Kidney (tissue), 14 donors: ENCODE results near the gene EDAR. TPM values are rescaled to one million over a fixed set of nuclear protein-coding genes. Genes with fewer than 3 reads are reported as not detected.

Experiments
- DNase-seq, 5 donors: peaks; one replicate each; pipeline ENCODE4 v3.0.0-alpha.2; 2013 to 2020
- FAIRE-seq: peaks from 2 replicates; lab custom pipeline; 2012; peaks lifted over from hg19 to GRCh38; lab: Jason Lieb, UNC
- H3K27ac ChIP-seq, 2 donors: one replicate each; pipeline ENCODE4 v1.7.0; 2013; ENCODE audit warnings: low read depth in 2 of 2, low read length in 2 of 2, inconsistent platforms in 1 of 2
- H3K27me3 ChIP-seq: one replicate; pipeline ENCODE4 v1.7.1; 2013; ENCODE audit warnings: low read length, inconsistent platforms; ENCODE audit not compliant: control insufficient read depth, insufficient read depth
- H3K36me3 ChIP-seq, 3 donors: one replicate each; pipeline versions ENCODE4 v1.7.0 to v1.7.1; 2013; ENCODE audit warnings: low read length in 3 of 3, control low read depth in 1 of 3, inconsistent platforms in 1 of 3; ENCODE audit not compliant: insufficient read depth in 3 of 3, control insufficient read depth in 2 of 3
- H3K4me1 ChIP-seq, 3 donors: one replicate each; pipeline versions ENCODE4 v1.7.0 to v1.7.1; 2013; ENCODE audit warnings: low read length in 3 of 3, inconsistent platforms in 1 of 3, low read depth in 1 of 3; ENCODE audit not compliant: control insufficient read depth in 2 of 3, insufficient read depth in 2 of 3
- H3K4me3 ChIP-seq, 3 donors: one replicate each; pipeline versions ENCODE4 v1.7.0 to v1.8.1; 2013; ENCODE audit warnings: low read length in 3 of 3, control low read depth in 1 of 3, inconsistent platforms in 1 of 3
- H3K9ac ChIP-seq, 3 donors: one replicate each; pipeline versions ENCODE4 v1.7.0 to v1.7.1; 2013; ENCODE audit warnings: low read length in 3 of 3, control low read depth in 1 of 3, inconsistent platforms in 1 of 3
- H3K9me3 ChIP-seq, 3 donors: one replicate each; pipeline versions ENCODE4 v1.7.0 to v1.7.1; 2013; ENCODE audit warnings: low read length in 3 of 3, control low read depth in 1 of 3, inconsistent platforms in 1 of 3; ENCODE audit not compliant: control insufficient read depth in 2 of 3, insufficient read depth in 1 of 3
- intact Hi-C: fragments of 100-400 bp; cut with DNase I; formaldehyde crosslinking; loops from one replicate; pipeline ENCODE4 v1.11.1; 2022
- polyA plus RNA-seq: library from polyadenylated mRNA; stranded (reverse); fragments of 350-450 nt; fragmentation: Illumina TruSeq; extraction: RNeasy Lipid Tissue Mini Kit (QIAGEN cat#74804); gene quantifications from one replicate; pipeline ENCODE4 v1.2.3, GENCODE V29; 2014; ENCODE audit warnings: low read depth, low replicate concordance; ENCODE audit not compliant: insufficient read depth
- total RNA-seq: library from RNA; stranded (reverse); fragmentation: NEBNext Ultra II Directional; extraction: Animal tissue kit (Norgen Biotek cat#: 25700); gene quantifications from one replicate; pipeline ENCODE4 v1.2.1, GENCODE V29; 2021
- TF ChIP-seq, protein P1 (sequence below): IDR thresholded peaks from 3 replicates; pipeline ENCODE4 v1.5.1; 2012; ENCODE audit warnings: mild to moderate bottlenecking, moderate library complexity, borderline replicate concordance; ENCODE audit not compliant: insufficient read depth; ENCODE audit errors: extremely low read depth
- donor health status: control.
- donor health status: control.
- donor health status: control.
- donor health status: control.
- donor health status: control.
- donor health status: DM: yes; HTN: yes; CAD: no.
- donor health status: Normal renal cell carcinoma (clear cell type).

Gene EDAR
- total and polyA plus RNA-seq, 2 donors from 2014 or later, result 0.17 to 3.1 TPM

DNA sequence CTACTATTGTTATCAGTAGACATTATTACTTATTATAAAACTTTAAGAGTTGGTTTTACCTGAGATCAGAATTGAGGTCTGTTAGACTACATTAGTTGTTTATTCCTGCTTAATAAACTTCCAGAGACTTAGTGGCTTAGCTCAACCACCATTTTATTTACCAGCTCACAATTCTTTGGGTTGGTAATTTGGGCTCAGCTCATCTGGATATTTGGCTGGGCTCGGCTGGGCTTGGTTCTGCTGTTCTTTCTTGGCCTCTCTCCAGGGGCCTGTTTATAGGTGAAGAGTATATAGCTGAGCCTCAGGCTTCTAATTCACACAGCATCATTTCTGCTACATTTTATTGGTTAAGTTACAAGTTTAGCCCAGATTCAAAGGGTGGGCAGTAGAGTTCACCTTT lies 134.5 kb downstream of the EDAR start:
- Histone ChIP-seq H3K9me3 (no peaks in the 10 kb centered on the region), H3K4me1 (no peaks in the 10 kb centered on the region), H3K27me3 (no peaks in the 10 kb centered on the region), H3K4me3 (no peak overlapping the region), H3K27ac (no peak overlapping the region), H3K9ac (no peak overlapping the region), H3K36me3 (no peaks in the 10 kb centered on the region)
- TF ChIP-seq, protein P1, sequence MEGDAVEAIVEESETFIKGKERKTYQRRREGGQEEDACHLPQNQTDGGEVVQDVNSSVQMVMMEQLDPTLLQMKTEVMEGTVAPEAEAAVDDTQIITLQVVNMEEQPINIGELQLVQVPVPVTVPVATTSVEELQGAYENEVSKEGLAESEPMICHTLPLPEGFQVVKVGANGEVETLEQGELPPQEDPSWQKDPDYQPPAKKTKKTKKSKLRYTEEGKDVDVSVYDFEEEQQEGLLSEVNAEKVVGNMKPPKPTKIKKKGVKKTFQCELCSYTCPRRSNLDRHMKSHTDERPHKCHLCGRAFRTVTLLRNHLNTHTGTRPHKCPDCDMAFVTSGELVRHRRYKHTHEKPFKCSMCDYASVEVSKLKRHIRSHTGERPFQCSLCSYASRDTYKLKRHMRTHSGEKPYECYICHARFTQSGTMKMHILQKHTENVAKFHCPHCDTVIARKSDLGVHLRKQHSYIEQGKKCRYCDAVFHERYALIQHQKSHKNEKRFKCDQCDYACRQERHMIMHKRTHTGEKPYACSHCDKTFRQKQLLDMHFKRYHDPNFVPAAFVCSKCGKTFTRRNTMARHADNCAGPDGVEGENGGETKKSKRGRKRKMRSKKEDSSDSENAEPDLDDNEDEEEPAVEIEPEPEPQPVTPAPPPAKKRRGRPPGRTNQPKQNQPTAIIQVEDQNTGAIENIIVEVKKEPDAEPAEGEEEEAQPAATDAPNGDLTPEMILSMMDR, result no peak
- intact Hi-C loops, result no loop called here
- FAIRE-seq (no peak), DNase-seq (no peak)

DNA sequence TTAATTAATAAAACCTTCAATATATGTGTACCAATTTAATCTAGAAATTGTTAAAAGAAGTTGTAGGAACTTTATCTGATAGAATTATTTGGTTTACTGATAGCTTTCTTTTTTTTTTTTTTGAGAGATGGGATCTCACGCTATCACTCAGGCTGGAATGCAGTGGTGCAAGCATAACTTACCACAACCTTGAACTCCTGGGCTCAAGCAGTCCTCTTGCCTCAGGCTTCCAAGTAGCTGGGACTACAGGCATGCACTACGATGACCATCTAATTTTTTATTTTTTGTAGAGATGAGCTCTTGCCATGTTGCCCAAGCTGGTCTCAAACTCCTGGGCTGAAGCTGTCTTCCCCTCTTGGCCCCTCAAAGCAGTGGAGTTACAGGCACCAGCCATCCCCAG lies 135.6 kb downstream of the EDAR start:
- DNase-seq (no peak), FAIRE-seq (no peak)
- H3K4me1 ChIP-seq, result no peaks in the 10 kb centered on the region
- no peak overlapping the region for H3K27ac ChIP-seq
- no peaks in the 10 kb centered on the region for H3K27me3 ChIP-seq
- TF ChIP-seq, protein P1, result no peak
- intact Hi-C loops, result no loop called here
- H3K4me3 ChIP-seq, result no peak overlapping the region
- H3K9ac ChIP-seq, result no peak overlapping the region
- H3K36me3 ChIP-seq, result no peaks in the 10 kb centered on the region
- H3K9me3 ChIP-seq, result no peaks in the 10 kb centered on the region

DNA sequence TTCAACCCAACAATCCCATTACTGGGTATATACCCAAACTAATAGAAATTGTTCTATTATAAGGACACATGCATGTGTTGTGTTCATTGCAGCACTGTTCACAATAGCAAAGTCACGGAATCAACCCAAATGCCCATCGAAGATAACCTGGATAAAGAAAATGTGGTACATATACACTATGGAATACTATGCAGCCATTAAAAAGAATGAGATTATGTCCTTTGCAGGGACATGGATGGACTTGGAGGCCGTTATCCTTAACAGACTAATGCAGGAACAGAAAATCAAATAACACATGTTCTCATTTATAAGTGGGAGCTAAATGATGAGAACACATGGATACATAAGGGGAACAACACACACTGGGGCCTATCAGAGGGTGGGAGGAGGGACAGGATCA lies 136.6 kb downstream of the EDAR start:
- Histone ChIP-seq H3K9me3 (no peaks in the 10 kb centered on the region), H3K9ac (no peak overlapping the region), H3K27me3 (no peaks in the 10 kb centered on the region), H3K36me3 (no peaks in the 10 kb centered on the region), H3K4me1 (no peaks in the 10 kb centered on the region), H3K4me3 (no peak overlapping the region), H3K27ac (no peak overlapping the region)
- TF ChIP-seq, protein P1, result no peak
- FAIRE-seq (no peak), DNase-seq (no peak)
- intact Hi-C loops, result no loop called here

DNA sequence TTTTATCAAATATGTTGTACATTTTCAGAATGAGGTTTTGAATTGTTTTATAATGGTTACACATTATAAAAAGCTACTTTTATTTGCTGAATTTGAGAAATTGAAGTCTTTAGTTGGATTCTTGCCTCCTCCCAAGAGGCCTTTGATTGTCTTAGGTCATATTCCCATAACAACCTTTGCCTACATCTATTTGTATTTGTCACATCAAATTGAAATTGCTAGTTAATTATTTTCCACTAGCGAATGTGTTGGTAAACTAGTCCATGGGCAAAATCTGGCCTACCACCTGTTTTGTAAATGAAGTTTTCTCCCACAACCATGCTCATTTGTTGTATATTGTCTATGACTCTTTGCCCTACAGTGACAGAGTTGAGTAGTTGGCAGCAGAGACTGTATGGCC lies 142.0 kb downstream of the EDAR start:
- H3K27ac ChIP-seq, result no peak overlapping the region
- no peak overlapping the region for H3K4me3 ChIP-seq
- H3K27me3 ChIP-seq, result no peaks in the 10 kb centered on the region
- H3K9me3 ChIP-seq, result no peaks in the 10 kb centered on the region
- DNase-seq (no peak), FAIRE-seq (no peak)
- intact Hi-C loops, result no loop called here
- H3K4me1 ChIP-seq, result no peaks in the 10 kb centered on the region
- no peak overlapping the region for H3K9ac ChIP-seq
- H3K36me3 ChIP-seq, result no peaks in the 10 kb centered on the region
- TF ChIP-seq, protein P1, result no peak
